ENCODE measurements around the gene CHADL.

The CHADL gene

DNA sequence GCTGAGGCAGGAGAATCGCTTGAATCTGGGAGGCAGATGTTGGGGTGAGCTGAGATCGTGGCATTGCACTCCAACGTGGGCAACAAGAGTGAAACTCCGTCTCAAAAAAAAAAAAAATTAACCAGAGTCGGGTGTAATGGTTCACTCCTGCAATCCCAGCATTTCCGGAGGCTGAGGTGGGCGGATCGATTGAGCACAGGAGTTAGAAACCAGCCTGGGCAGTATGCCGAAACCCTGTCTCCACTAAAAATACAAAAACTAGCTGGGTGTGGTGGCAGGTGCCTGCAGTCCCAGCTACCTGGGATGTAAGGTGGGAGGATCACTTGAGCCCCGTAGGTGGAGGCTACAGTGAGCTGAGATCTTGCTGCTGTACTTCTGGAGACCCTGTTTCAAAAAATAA lies 43.7 kb upstream of the CHADL start:
- peak overlapping the region; percentile 94 for H3K27ac ChIP-seq
- TF ChIP-seq, protein P1, sequence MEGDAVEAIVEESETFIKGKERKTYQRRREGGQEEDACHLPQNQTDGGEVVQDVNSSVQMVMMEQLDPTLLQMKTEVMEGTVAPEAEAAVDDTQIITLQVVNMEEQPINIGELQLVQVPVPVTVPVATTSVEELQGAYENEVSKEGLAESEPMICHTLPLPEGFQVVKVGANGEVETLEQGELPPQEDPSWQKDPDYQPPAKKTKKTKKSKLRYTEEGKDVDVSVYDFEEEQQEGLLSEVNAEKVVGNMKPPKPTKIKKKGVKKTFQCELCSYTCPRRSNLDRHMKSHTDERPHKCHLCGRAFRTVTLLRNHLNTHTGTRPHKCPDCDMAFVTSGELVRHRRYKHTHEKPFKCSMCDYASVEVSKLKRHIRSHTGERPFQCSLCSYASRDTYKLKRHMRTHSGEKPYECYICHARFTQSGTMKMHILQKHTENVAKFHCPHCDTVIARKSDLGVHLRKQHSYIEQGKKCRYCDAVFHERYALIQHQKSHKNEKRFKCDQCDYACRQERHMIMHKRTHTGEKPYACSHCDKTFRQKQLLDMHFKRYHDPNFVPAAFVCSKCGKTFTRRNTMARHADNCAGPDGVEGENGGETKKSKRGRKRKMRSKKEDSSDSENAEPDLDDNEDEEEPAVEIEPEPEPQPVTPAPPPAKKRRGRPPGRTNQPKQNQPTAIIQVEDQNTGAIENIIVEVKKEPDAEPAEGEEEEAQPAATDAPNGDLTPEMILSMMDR (conservative IDR thresholded peaks at IDR 0.05) = no peak
- TF ChIP-seq ZFX (IDR thresholded peaks at IDR 0.05) = no peak

DNA sequence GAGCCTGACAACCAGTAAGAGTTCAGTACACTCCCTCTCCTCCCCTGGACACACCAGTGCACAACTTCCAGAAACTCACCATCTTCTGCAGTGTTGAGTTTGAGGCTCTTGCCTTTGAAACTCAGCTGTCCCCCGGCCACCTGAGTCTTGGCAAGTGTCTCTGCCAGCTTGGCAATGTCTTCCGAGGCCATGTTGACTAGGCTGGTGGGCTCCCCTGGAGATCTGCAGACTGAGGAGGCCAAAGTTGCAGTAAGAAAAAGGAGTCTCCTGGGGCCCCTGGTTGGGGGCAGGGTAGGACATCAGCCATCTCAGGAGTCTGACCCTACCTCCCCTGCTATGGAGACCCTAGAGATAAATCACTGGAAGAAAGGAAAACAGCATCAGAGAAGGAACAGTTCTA lies 40.1 kb upstream of the CHADL start:
- no peak overlapping the region for H3K27ac ChIP-seq
- TF ChIP-seq, protein P1 (conservative IDR thresholded peaks at IDR 0.05) = no peak
- TF ChIP-seq ZFX (IDR thresholded peaks at IDR 0.05) = no peak

DNA sequence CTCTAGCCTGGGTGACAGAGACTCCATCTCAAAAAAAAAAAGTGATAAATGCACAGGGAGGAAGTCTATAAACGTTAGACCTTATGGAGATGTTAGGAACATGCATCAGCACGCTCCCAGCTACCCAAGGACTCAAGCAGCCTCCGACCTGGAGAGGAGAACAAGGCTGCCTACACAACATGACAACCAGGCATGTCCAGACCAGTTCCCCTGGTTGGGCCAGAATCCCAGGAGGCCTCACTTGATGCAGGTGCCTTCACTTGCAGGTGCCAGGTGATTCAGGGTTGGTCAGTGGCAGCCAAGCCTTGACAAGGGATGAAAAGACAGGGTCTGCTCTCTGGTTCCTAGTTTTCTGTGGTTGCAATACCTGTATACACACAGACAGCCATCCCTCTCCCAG lies 39.3 kb upstream of the CHADL start:
- TF ChIP-seq, protein P1 (conservative IDR thresholded peaks at IDR 0.05) = no peak
- TF ChIP-seq ZFX (IDR thresholded peaks at IDR 0.05) = no peak
- H3K27ac ChIP-seq = no peak overlapping the region

DNA sequence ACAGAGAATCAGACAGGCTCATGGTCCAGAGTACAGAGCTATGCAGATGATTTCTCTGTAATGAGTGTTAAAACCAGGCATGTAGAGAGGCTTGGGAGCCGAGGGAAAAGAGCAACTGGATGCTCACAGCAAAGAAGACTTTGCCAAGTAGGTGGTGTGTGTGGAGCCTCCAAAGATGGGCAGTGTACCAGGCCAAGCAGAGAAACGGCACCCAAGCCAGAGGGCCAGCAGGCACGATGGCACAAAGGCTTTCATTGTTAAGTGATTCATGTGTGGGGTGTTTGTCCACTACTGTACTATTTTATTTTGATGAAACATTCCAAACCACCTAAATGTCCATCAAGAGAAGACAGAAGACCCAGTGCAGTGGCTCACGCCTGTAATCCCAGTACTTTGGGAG lies 34.1 kb upstream of the CHADL start:
- H3K27ac ChIP-seq = no peak overlapping the region
- TF ChIP-seq, protein P1 (conservative IDR thresholded peaks at IDR 0.05) = no peak
- TF ChIP-seq ZFX (IDR thresholded peaks at IDR 0.05) = no peak

DNA sequence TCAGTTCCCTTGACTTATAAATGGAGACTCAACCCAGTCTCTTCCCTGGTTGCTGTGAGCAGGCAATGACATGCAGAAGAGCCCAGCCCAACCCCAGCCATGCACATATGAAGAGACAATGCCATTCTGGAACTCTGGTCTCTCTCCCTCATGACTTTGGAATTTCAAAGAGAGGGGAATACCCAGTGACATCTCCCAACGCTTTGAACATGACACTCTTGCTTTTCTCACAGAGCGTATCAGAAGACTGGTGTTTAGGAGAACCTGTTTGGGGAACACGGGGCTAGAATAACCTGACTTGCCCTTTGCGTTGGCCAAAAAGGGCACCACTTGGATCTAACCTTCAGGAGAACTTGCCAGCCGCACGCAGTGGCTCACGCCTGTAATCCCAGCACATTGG lies 32.4 kb upstream of the CHADL start:
- TF ChIP-seq, protein P1 (conservative IDR thresholded peaks at IDR 0.05) = no peak
- H3K27ac ChIP-seq = no peak overlapping the region

DNA sequence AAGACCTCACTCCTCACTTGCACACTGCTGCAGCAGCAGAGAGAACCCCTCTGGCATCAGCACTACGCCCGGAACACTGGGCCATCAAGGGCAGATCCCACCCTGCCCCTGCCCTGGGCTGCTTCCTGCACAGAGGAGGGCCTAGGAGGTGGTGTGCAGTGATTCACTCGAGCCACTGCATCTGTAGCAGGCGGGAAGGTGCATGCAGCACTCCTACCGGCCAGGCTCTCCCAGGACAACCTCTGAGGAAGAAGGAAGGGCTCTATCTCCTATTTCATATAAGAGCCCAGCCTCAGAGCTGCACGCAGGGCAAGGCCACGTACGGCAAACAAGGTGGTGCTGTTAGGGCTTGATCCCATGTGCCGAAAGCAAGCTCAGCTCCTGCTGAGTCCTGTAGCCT lies 31.1 kb upstream of the CHADL start:
- no peak for TF ChIP-seq ZFX (IDR thresholded peaks at IDR 0.05)
- H3K27ac ChIP-seq = no peak overlapping the region

DNA sequence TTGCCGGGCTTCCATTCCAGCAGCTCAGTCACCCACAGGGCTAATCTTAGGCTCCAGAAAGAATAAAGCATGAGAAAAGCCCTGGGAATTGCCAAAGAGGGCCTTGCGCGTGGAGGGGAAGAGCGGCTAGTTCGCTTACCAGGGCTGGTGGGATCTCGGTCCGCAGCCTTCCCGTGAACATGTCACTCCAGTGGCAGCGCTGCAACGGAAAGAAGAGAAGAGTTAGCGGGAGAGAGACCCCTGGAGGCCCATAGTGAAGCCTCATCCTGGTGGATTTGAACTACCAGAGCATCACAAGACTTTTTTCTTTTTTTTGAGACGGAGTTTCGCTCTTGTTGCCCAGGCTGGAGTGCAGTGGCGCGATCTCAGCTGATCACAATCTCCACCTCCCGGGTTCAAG lies 27.2 kb upstream of the CHADL start:
- H3K27ac ChIP-seq = no peak overlapping the region
- TF ChIP-seq ZFX (IDR thresholded peaks at IDR 0.05) = no peak
- TF ChIP-seq, protein P1 (conservative IDR thresholded peaks at IDR 0.05) = no peak

DNA sequence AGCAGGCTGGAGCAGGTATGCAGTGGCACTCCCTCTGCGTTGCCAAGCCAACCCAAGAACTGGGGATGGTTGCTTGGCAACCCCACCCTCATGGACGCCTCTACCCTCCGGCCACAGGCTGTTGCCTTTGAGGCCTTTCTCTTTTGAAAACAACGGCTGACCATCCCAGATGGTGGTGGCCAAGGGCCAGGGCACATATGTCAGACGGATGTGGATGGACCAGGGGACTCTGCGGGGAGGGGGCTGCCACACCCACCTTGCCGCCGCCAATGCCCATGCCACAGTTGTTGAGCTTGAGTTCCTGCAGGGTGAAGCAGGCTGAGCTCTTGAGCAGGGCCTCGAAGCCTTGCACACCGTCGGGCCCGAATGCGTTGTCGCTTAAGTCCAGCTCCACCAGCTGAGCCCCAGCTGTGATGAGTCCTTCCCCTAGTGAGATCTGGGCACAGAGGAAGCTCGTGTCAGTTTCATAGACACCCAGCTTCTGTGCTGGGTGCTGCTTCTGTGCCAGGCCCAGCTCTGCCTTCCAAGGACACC lies 23.7 kb upstream of the CHADL start:
- H3K27ac ChIP-seq = no peak overlapping the region; the same call in 1 of the 2 replicates
- TF ChIP-seq, protein P1 (conservative IDR thresholded peaks at IDR 0.05) = no peak
- no peak for TF ChIP-seq ZFX (IDR thresholded peaks at IDR 0.05)
